MM.1S (cell line): ENCODE results near the gene RNF149.
"Not testable (repeated sequence)": the region's sequence is repeated elsewhere in the genome, so short reads cannot be mapped to it uniquely, and the experiment has no call there.

Experiments
- DNase-seq: peaks from one replicate; pipeline ENCODE4 v3.0.0-alpha.2; 2015
- H2AFZ ChIP-seq: fragments of 300-600 bp; sonication (generic); 2 replicates; pipeline ENCODE4 v1.6.0; 2016; ENCODE audit warnings: antibody characterized with exemption, low read length
- H3F3A ChIP-seq: fragments of 300-600 bp; sonication (generic); 2 replicates; pipeline ENCODE4 v1.6.1; 2016; ENCODE audit warnings: mild to moderate bottlenecking, antibody characterized with exemption, low read length, moderate library complexity, mixed read lengths; ENCODE audit not compliant: insufficient read depth
- H3K27ac ChIP-seq: fragments of 300-600 bp; sonication (generic); 2 replicates; pipeline ENCODE4 v1.5.1; 2016; ENCODE audit warnings: mild to moderate bottlenecking, low read length
- H3K27me3 ChIP-seq: fragments of 300-600 bp; sonication (generic); replicated peaks from 2 replicates; pipeline ENCODE4 v1.6.0; 2016; ENCODE audit warnings: low read length; ENCODE audit not compliant: insufficient read depth
- H3K36me3 ChIP-seq: fragments of 300-600 bp; sonication (generic); replicated peaks from 2 replicates; pipeline ENCODE4 v1.6.1; 2016; ENCODE audit warnings: mild to moderate bottlenecking, low read length, mixed read lengths; ENCODE audit not compliant: insufficient read depth
- H3K4me1 ChIP-seq: fragments of 300-600 bp; sonication (generic); 2 replicates; pipeline ENCODE4 v1.6.1; 2016; ENCODE audit warnings: low read length, mixed read lengths
- H3K4me2 ChIP-seq: fragments of 300-600 bp; sonication (generic); 2 replicates; pipeline ENCODE4 v1.6.0; 2016; ENCODE audit warnings: low read depth, low read length
- H3K4me3 ChIP-seq: fragments of 300-600 bp; sonication (generic); 2 replicates; pipeline ENCODE4 v1.5.1; 2016; ENCODE audit warnings: low read length, mixed read lengths
- H3K79me2 ChIP-seq: fragments of 300-600 bp; sonication (generic); 2 replicates; pipeline ENCODE4 v1.6.1; 2016; ENCODE audit warnings: mixed run types, low read length, mixed read lengths
- H3K9ac ChIP-seq: fragments of 300-600 bp; sonication (generic); 2 replicates; pipeline ENCODE4 v1.6.1; 2016; ENCODE audit warnings: low read length, mixed read lengths
- H3K9me2 ChIP-seq: fragments of 300-600 bp; sonication (generic); replicated peaks from 2 replicates; pipeline ENCODE4 v1.6.1; 2016; ENCODE audit warnings: mild to moderate bottlenecking, low read length, mixed read lengths; ENCODE audit not compliant: insufficient read depth
- H3K9me3 ChIP-seq: fragments of 300-600 bp; sonication (generic); replicated peaks from 2 replicates; pipeline ENCODE4 v1.6.1; 2016; ENCODE audit warnings: mild to moderate bottlenecking, low read length, mixed read lengths; ENCODE audit not compliant: insufficient read depth
- H4K20me1 ChIP-seq: fragments of 300-600 bp; sonication (generic); 2 replicates; pipeline ENCODE4 v1.6.1; 2016; ENCODE audit warnings: mild to moderate bottlenecking, low read length, moderate library complexity, mixed read lengths; ENCODE audit not compliant: insufficient read depth
- EZH2 ChIP-seq: fragments of 300-600 bp; sonication (generic); optimal IDR thresholded peaks from 2 replicates; pipeline ENCODE3; 2017; ENCODE audit warnings: low read depth, mild to moderate bottlenecking, antibody characterized with exemption, low read length, mixed read lengths
- EZH2phosphoT487 ChIP-seq: fragments of 300-600 bp; sonication (generic); IDR thresholded peaks from 2 replicates; pipeline ENCODE4 v1.6.1; 2018; ENCODE audit warnings: antibody characterized with exemption, low read length
- TF ChIP-seq, protein P1 (sequence below): fragments of 300-600 bp; sonication (generic); IDR thresholded peaks from 2 replicates; pipeline ENCODE4 v1.5.1; 2016; ENCODE audit warnings: antibody characterized with exemption, low read length, mixed read lengths

The RNF149 gene

DNA sequence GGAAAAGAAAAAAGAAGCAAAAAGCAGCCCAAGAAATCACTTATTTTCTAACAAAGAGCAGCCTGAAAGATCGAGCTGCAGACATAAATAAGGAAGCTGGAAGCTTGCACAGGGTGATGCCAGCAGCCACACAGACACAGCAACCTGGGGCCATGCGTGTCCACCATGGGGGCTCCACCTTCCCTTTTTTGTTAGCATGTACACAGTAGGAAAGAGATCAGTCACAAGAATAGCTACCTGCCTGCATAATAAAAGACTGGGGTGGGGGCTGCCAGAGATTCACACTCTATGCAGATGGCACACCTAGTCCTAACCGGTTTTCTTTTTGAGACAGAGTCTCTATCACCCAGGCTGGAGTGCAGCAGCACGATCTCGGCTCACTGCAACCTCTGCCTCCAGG is 58.7 kb downstream of the RNF149 start:
- Histone ChIP-seq H3K27me3 (no peaks in the 10 kb centered on the region), H3K36me3 (no peaks in the 10 kb centered on the region), H3K9ac (no peak overlapping the region), H3F3A (peaks cover 17% of the 10 kb centered on the region), H3K27ac (no peak overlapping the region), H2AFZ (no peak overlapping the region), H3K9me2 (no peaks in the 10 kb centered on the region), H4K20me1 (no peaks in the 10 kb centered on the region), H3K4me1 (peaks cover 9% of the 10 kb centered on the region), H3K9me3 (no peaks in the 10 kb centered on the region), H3K79me2 (peaks cover 19% of the 10 kb centered on the region), H3K4me2 (no peak overlapping the region), H3K4me3 (no peak overlapping the region)
- DNase-seq, result no peak
- TF ChIP-seq, protein P1, sequence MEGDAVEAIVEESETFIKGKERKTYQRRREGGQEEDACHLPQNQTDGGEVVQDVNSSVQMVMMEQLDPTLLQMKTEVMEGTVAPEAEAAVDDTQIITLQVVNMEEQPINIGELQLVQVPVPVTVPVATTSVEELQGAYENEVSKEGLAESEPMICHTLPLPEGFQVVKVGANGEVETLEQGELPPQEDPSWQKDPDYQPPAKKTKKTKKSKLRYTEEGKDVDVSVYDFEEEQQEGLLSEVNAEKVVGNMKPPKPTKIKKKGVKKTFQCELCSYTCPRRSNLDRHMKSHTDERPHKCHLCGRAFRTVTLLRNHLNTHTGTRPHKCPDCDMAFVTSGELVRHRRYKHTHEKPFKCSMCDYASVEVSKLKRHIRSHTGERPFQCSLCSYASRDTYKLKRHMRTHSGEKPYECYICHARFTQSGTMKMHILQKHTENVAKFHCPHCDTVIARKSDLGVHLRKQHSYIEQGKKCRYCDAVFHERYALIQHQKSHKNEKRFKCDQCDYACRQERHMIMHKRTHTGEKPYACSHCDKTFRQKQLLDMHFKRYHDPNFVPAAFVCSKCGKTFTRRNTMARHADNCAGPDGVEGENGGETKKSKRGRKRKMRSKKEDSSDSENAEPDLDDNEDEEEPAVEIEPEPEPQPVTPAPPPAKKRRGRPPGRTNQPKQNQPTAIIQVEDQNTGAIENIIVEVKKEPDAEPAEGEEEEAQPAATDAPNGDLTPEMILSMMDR, result no peak
- TF ChIP-seq EZH2 (no peak), EZH2phosphoT487 (no peak)

DNA sequence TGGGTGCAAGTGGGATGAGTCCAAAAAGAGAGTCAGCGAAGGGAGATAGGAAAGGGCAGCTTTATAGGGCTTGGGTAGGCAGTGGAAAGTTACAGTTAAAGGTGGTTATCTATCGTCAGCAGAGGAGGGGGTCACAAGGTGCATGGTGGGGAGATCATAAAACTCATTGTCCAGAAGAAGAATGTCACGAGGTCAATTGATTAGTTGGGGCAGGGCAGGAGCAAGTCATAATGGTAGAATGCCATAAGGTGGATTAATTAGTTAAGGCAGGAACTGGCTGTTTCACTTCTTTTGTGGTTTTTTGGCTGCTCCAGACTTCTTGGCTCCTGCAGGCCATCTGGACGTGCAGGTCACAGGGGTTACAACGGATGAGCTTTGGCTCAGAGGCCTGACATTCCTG is 59.7 kb downstream of the RNF149 start:
- not testable (repeated sequence) for H4K20me1 ChIP-seq, DNase-seq, H3K36me3 ChIP-seq, H3K27me3 ChIP-seq, H3K9me3 ChIP-seq, H3K79me2 ChIP-seq, H3K4me1 ChIP-seq, H3K27ac ChIP-seq, H3K9ac ChIP-seq, H2AFZ ChIP-seq, H3K4me2 ChIP-seq, H3K4me3 ChIP-seq, H3K9me2 ChIP-seq
- peaks cover 17% of the 10 kb centered on the region for H3F3A ChIP-seq

DNA sequence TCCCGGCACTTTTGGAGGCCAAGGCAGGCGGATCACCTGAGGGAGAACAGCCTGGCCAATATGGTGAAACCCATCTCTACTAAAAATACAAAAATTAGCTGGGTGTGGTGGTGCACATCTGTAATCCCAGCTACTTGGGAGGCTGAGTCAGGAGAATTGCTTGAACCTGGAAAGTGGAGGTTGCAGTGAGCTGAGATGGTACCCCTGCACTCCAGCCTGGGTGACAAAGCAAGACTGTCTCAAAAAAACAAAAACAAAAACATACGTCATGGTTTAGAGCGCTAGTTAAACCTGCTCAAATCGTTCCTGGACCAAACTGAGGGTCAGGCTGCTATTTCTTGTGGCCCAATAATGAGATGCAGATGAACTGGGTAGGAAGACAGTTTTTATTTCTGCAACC is 63.0 kb downstream of the RNF149 start:
- H3K9me2 ChIP-seq, H3K4me2 ChIP-seq, H3K27ac ChIP-seq, H2AFZ ChIP-seq, H3K4me1 ChIP-seq, H3K79me2 ChIP-seq, H3K9ac ChIP-seq, H3F3A ChIP-seq, H3K4me3 ChIP-seq, H3K9me3 ChIP-seq, DNase-seq, H3K27me3 ChIP-seq, H4K20me1 ChIP-seq, H3K36me3 ChIP-seq: not testable (repeated sequence)

DNA sequence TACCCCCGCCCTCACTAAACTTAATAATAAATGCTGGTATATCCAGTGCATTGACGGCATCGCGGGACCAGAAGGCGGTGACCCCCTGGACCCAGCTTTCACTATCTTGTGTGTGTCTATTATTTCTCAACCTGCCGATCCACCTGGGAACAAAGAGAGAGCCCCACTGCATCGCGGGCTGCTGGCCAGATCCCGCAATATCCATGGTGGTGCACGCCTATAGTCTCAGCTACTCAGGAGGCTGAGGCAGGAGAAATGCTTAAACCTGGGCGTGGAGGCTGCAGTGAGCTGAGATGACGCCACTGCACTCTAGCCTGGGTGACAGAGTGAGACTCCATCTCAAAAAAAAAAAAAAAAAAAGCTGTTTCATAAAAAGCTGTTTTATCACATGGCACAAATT is 63.6 kb downstream of the RNF149 start:
- H3K27ac ChIP-seq, H2AFZ ChIP-seq, H4K20me1 ChIP-seq: not testable (repeated sequence)

DNA sequence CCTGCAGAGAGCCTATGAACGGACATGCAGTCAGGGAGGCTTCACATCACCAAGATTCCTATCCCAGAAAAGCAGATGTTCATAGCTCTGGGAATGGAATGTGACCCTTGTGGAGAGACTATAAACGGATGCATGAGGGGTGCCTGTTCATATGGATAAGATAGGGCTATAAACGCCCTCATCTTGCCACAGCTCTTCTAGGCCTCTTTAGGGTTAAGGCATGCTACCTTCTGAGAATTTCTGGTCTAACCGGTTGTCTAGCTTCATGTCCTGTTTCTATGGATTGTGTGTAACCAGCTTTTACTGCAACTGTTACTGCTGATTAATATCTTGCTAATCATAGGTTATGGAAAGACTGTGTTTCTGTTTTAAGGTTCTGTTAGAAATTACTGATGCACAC is 64.1 kb downstream of the RNF149 start:
- H3K4me1 ChIP-seq, H3K4me2 ChIP-seq, H3K27me3 ChIP-seq, DNase-seq, H3K9ac ChIP-seq, H3K79me2 ChIP-seq, H2AFZ ChIP-seq, H4K20me1 ChIP-seq, H3K9me2 ChIP-seq, H3K36me3 ChIP-seq, H3F3A ChIP-seq, H3K9me3 ChIP-seq, H3K27ac ChIP-seq, H3K4me3 ChIP-seq: not testable (repeated sequence)

More for the DNA sequence above, 63.6 kb downstream of the RNF149 start:
- not testable (repeated sequence) for H3K4me2 ChIP-seq, H3K9me2 ChIP-seq, H3K27me3 ChIP-seq, H3K4me3 ChIP-seq, H3K9ac ChIP-seq, H3F3A ChIP-seq, H3K9me3 ChIP-seq, H3K4me1 ChIP-seq, H3K36me3 ChIP-seq, DNase-seq, H3K79me2 ChIP-seq
